Ramos (cell line): ENCODE data around the gene ADPRH.
"Not testable (repeated sequence)": the region's sequence is repeated elsewhere in the genome, so short reads cannot be mapped to it uniquely, and the experiment has no call there.

Experiments used
- in situ Hi-C: fragments of 300-500 bp; cut with MboI; formaldehyde crosslinking; loops from one replicate; pipeline ENCODE4 v1.14.3; 2022; ENCODE audit warnings: low sequenced_read_pairs; ENCODE audit not compliant: unreplicated experiment

The ADPRH gene

DNA sequence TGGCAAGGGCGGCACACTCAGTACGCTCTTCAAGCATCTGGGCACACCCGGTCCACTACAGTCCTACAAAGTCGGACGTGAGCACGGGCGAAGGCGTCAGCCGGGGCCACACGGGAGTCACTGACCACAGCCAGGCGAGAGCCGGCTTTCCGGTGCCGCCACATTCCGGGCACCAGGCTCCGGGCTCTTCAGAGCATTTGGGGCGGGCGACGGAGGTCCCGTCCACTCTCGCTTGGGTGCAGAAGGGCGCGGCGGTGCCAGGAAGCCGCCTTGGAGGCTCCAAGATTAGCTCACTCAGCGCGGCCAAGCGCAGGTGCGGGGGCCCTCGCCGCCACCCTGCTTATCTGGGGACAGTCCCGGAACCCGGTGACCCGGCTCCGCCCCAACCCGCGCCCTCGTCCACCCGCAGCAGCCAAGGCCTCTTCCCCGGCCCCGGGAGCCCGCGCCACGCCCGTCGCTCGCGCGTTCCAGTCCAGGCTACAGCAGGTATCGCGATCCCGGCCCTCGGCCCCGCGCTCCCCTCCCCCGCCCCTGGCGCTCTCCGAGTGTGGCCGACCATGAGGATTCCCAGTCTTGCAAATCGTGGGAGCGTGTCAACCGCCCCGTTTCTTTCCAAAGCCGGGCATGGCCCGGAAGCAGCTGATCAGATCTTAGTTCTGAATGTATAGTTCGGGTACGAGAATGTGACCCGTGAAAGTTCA lies at the start of gene ADPRH:
Gene ADPRH, plus strand, starts transcription at position 127 of the 701 bp plus-strand sequence. CDS start 2,678 bp downstream, outside the sequence.
- in situ Hi-C loops, result no loop called here

GRCh38 chr3:119529883-119530282 lies 49.4 kb upstream of the ADPRH start:
- in situ Hi-C loops, result no loop called here

DNA sequence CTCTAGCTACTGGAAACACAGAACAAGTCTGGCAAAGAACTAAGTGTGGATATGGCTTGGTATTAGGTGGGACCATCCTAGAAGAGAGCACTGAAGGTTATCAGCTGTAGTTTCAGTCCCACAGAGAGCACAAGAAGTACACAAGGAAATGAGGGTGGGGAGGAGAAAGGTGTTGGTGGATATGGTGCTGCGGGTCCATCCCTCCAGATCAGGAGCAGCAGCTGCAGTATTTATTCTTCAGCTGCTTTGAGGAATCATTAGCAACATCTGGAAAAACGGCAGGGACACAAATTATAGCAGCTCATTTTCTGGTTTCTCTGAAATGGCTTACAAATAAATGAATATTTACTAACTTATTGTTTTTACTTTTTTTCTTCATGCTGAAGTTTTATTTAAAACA lies 48.8 kb upstream of the ADPRH start:
- in situ Hi-C loops, result no loop called here

GRCh38 chr3:119531151-119531550 lies 48.1 kb upstream of the ADPRH start:
- in situ Hi-C loops, result no loop called here

DNA sequence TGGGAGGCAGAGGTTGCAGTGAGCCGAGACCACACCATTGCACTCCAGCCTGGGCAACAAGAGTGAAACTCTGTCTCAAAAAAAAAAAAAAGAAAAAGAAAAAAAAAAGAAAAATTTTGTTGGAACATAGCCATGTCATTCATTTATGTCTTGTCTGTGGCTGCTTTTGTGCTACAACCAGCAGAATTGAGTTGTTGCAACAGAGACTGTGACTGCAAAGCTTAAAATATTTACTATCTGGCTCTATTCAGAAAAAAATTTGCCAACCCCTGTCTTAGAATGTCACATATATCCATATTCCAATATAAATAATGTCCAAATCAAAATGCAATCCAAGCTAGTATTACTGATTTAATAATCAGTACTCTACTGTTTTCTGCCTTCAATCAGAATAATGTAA lies 45.0 kb upstream of the ADPRH start:
- in situ Hi-C loops, result no loop called here

- in situ Hi-C loops, result no loop called here
Observed at GRCh38 chr3:119536757-119537156, 42.5 kb upstream of the ADPRH start.

GRCh38 chr3:119538772-119539171 lies 40.5 kb upstream of the ADPRH start:
- in situ Hi-C loops, result no loop called here

DNA sequence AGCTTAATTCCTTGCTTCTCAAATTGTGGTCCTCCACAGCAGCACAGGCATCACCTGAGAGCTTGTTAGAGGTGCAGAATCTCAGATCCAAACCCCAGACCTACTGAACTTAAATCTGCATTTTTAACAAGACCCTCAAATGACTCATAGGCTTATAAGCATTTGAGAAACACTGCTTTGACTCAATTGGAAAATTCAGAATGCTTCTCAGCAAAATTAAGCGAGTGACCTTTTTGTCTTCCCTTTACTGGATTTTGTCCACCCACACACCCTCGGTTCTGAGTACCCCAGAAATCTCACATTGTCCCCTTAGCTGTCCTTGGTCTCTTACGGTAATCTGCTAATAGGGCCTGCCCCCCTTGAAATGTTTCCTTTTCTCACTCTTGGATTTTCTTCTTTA lies 37.7 kb upstream of the ADPRH start:
- in situ Hi-C loops, result no loop called here

- in situ Hi-C loops, result no loop called here
Observed at GRCh38 chr3:119542168-119542767, 37.0 kb upstream of the ADPRH start.

DNA sequence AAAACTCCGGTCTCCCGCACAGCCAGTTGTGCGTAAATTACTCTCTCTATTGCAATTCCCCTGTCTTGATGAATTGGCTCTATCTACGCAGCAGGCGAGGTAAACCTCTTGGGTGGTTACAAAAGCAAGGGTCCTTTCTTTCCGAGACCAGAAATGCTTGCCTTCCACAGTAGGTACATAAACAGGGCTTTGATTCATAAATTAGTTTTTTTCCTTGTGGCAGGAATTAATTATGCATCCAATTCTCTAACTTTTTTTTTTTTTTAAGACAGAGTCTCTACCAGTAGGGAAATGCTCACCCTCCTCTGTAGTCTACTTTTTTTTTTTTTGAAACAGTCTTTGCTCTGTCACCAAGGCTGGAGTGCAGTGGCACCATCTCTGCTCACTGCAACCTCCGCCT lies 36.1 kb upstream of the ADPRH start:
- in situ Hi-C loops, result no loop called here

- in situ Hi-C loops, result no loop called here
Observed at GRCh38 chr3:119547227-119547626, 32.1 kb upstream of the ADPRH start.

DNA sequence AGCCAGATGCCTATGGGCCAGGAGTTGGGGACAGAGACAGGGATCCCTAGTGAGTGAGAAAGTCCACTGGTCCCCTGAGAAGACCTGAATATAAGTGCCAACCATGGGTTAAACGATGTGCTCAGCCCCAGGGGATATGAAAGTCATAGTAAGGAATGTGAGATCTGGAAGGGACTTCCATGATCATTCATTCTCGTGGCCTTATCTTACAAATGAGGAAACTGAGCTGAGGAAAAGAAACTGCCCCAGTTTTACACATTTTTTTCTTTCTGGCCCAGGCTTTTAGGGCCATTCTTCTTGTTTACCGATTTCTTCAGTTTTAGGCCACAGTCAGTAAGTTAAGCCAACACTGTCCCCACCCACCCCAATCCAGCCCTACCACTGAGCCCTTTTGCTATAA lies 31.0 kb upstream of the ADPRH start:
- in situ Hi-C loops, result no loop called here

- in situ Hi-C loops, result no loop called here
Observed at GRCh38 chr3:119550192-119550910, 28.9 kb upstream of the ADPRH start.

- in situ Hi-C loops, result no loop called here
Observed at GRCh38 chr3:119551598-119551997, 27.7 kb upstream of the ADPRH start.

- in situ Hi-C loops, result not testable (repeated sequence)
Observed at GRCh38 chr3:119552928-119553327, 26.4 kb upstream of the ADPRH start.

DNA sequence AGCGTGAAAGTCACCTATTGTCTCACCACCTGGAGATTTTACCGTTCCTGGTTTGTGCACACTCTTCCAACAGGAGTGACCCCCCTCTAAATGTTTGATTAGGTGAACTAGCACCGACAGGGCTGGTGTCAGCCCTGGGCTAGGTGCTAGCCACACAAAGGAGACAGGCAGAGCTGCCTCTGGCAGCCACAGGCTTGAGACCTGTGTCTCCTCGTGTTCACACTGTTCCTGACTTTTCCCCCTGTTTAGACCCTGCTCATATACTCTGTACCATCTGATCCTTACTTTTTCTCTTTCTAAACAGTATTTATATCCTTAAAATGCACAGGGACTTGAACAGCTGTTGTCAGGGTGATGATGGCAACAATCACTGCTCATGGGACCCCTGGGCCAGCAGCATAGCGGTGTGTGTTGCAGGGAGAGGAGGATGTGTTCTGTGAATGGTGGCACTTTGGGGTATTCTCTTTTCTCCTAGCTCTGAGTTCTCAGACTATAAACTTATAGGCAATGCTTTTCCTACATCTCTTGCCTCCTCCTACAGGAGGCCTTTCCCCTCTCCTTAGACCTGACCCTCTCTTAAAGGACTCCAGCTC lies 25.4 kb upstream of the ADPRH start:
- in situ Hi-C loops, result no loop called here

DNA sequence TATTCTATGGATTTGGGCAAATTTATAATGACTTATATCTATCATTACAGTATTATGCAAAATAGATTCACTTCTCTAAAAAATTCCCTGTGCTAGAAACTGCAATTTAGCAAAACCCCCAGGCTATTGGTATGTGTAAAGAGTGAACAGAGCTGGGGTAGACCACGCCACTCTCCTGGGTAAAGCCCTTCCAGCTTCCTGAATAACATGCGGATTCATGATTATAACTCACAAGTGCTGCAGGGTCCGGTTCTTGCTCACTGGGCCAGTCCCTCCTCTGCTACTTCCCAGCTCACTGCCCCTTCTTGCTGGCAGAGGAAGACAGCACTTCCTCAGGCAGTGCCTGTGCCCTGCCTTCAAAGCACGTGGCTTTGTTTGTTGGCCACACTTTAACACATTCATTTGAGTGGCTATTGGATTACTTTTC lies 24.0 kb upstream of the ADPRH start:
- in situ Hi-C loops, result no loop called here

- in situ Hi-C loops, result no loop called here
Observed at GRCh38 chr3:119555929-119556328, 23.4 kb upstream of the ADPRH start.

GRCh38 chr3:119557192-119557876 lies 22.0 kb upstream of the ADPRH start:
- in situ Hi-C loops, result no loop called here

- in situ Hi-C loops, result no loop called here
Observed at GRCh38 chr3:119557877-119558269, 21.4 kb upstream of the ADPRH start.
